Peyer's patch (tissue), 4 donors: ENCODE measurements around the gene EFEMP1.

ENCODE experiments used
- CTCF ChIP-seq, 6 experiments: fragments of 450-650 bp in 4 of 6; fragments of 200-600 bp in 2 of 6; sonication (generic) in 1 of 6; IDR thresholded peaks; one replicate each; pipeline ENCODE4 v1.5.1; 2017 to 2019; ENCODE audit warnings: antibody characterized with exemption in 6 of 6, mild to moderate bottlenecking in 3 of 6, moderate library complexity in 1 of 6
- POLR2A ChIP-seq, 2 donors: fragments of 450-650 bp; IDR thresholded peaks; one replicate each; pipeline ENCODE4 v1.5.1; 2017; ENCODE audit warnings: antibody characterized with exemption in 2 of 2, mild to moderate bottlenecking in 2 of 2, moderate library complexity in 2 of 2

DNA sequence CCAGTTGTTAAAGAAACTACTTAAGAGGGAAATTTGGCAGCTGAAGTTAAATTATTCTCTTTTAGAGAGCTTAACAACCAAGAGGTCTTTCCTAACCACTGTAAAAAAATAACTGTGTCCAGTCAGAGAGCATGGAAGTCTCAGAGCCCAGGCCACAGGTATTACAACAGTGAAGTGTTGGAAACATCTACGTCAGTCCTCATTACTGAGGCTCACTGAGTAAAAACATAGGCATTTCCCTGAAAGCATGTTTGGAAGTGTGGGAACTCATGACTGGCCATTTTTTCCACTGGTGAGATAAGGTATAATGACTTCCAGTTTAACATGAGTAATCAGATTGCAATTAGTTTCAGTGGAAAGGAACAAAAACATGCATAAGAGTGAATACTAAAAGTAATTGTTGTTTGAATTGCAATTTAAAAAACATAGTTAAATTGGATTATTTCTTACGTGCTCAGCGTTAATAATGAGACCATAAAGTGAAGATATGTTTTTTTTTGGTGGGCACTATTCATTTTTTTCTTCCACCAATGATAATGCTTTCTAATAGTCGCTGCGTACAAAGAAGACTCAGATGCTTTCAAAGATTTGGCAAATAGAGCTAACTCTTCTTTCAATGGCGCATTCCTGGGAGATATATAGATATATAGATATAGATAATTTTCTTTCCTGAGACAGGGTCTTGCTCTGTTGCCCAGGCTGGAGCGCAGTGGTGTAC lies 60.8 kb downstream of the EFEMP1 start:
- no peak for TF ChIP-seq POLR2A (IDR thresholded peaks at IDR 0.05)
- TF ChIP-seq CTCF (IDR thresholded peaks at IDR 0.05), result no peak
